K562 (cell line): Measurements from ENCODE around the gene DDX54. TPM values are rescaled to one million over a fixed set of nuclear protein-coding genes. Genes with fewer than 3 reads are reported as not detected.

Experiments
- FOXM1 ChIP-seq, 2 experiments: fragments of 450-650 bp in 1 of 2; sonication (generic) in 1 of 2; formaldehyde crosslinking in 1 of 2; IDR thresholded peaks; 2 replicates each; pipeline versions ENCODE4 v1.6.1 to v1.9.0; 2017 to 2022; ENCODE audit warnings: low read depth in 2 of 2, mild to moderate bottlenecking in 2 of 2, missing genetic modification reagents in 1 of 2, moderate library complexity in 1 of 2
- KLF10 ChIP-seq: fragments of 250-450 bp; sonication (Bioruptor Pico); IDR thresholded peaks from 2 replicates; pipeline ENCODE4 v1.6.1; 2021; ENCODE audit warnings: matching md5 sums
- MED1 ChIP-seq: sonication (generic); formaldehyde crosslinking; IDR thresholded peaks from 2 replicates; pipeline ENCODE4 v1.8.1; 2023; ENCODE audit warnings: missing genetic modification reagents, borderline replicate concordance
- MNT ChIP-seq, 2 experiments: fragments of 450-650 bp; conservative IDR thresholded peaks; 2 replicates each; pipeline ENCODE4 v1.6.1; 2017; ENCODE audit warnings: mild to moderate bottlenecking in 2 of 2, moderate library complexity in 2 of 2
- NELFE ChIP-seq: IDR thresholded peaks from 2 replicates; pipeline ENCODE4 v1.6.1; 2011; ENCODE audit warnings: mild to moderate bottlenecking; ENCODE audit not compliant: insufficient read depth, insufficient read length
- POLR3A ChIP-seq: IDR thresholded peaks from 2 replicates; pipeline ENCODE4 v1.6.1; 2011; ENCODE audit warnings: borderline replicate concordance, mild to moderate bottlenecking, moderate library complexity; ENCODE audit not compliant: insufficient read length, insufficient read depth; ENCODE audit errors: extremely low read depth
- TFAP4 ChIP-seq: sonication (generic); formaldehyde crosslinking; IDR thresholded peaks from 2 replicates; pipeline ENCODE4 v1.8.0; 2022; ENCODE audit warnings: missing genetic modification reagents, mild to moderate bottlenecking, moderate library complexity, borderline replicate concordance
- ZKSCAN8 ChIP-seq: fragments of 200-800 bp; sonication (Bioruptor generic); IDR thresholded peaks from 2 replicates; pipeline ENCODE4 v1.6.1; 2016; ENCODE audit warnings: missing genetic modification characterization, missing compliant biosample characterization
- ZNF274 ChIP-seq: IDR thresholded peaks from 2 replicates; pipeline ENCODE4 v1.6.1; 2011; ENCODE audit warnings: low read depth, mild to moderate bottlenecking, low read length, moderate library complexity, borderline replicate concordance
- polyA plus RNA-seq, 8 experiments: library from polyadenylated mRNA; depleted of rRNA in 4 of 8; stranded (reverse) in 5 of 8; unstranded in 3 of 8; fragments of >200 nt; fragmentation: Nextera tagmentation in 2 of 8; fragmentation: Illumina TruSeq in 1 of 8; extraction: Ambion mirVana in 2 of 8; extraction: Trizol in 1 of 8; gene quantifications; 2 replicates each; pipeline versions ENCODE4 v1.2.1 to v1.2.3, GENCODE V29; 2011 to 2014; ENCODE audit warnings: inconsistent platforms in 1 of 8, missing spikeins in 1 of 8
- total RNA-seq, 7 experiments: library from RNA; depleted of rRNA in 6 of 7; stranded (reverse); fragments of >200 nt in 6 of 7; fragmentation: Illumina TruSeq in 2 of 7; extraction: Trizol in 2 of 7; gene quantifications; 2 replicates each; pipeline versions ENCODE4 v1.2.1 to v1.2.3, GENCODE V29; 2011 to 2021; ENCODE audit warnings: low replicate concordance in 1 of 7
- TF ChIP-seq, protein P1 (sequence below): fragments of 250-450 bp; sonication (Bioruptor Pico); IDR thresholded peaks from 2 replicates; pipeline ENCODE4 v1.8.0; 2022; ENCODE audit warnings: inconsistent platforms, mild to moderate bottlenecking, moderate library complexity, borderline replicate concordance
- TF ChIP-seq, protein P2 (sequence below): sonication (generic); IDR thresholded peaks from 2 replicates; pipeline ENCODE4 v1.6.1; 2016
- TF ChIP-seq, protein P3 (sequence below): fragments of 450-650 bp; formaldehyde crosslinking; IDR thresholded peaks from 2 replicates; pipeline ENCODE4 v1.4.0; 2020; ENCODE audit warnings: mild to moderate bottlenecking, mixed read lengths
- TF ChIP-seq, protein P4 (sequence below): fragments of 200-400 bp; formaldehyde crosslinking; IDR thresholded peaks from 2 replicates; pipeline ENCODE4 v1.6.1; 2017; ENCODE audit warnings: mild to moderate bottlenecking, low read depth, low read length, moderate library complexity

Gene DDX54
- total and polyA plus RNA-seq, 9 of the 15 experiments (the other 6 are each of a cell fraction or from before 2014, with no cell fraction given) = 1.4 to 135 (median 51.4) TPM

- no peak for TF ChIP-seq NELFE
- TF ChIP-seq, protein P1, sequence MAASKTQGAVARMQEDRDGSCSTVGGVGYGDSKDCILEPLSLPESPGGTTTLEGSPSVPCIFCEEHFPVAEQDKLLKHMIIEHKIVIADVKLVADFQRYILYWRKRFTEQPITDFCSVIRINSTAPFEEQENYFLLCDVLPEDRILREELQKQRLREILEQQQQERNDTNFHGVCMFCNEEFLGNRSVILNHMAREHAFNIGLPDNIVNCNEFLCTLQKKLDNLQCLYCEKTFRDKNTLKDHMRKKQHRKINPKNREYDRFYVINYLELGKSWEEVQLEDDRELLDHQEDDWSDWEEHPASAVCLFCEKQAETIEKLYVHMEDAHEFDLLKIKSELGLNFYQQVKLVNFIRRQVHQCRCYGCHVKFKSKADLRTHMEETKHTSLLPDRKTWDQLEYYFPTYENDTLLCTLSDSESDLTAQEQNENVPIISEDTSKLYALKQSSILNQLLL (CRISPR knock-in tag) = no peak
- TF ChIP-seq KLF10 (CRISPR knock-in tag) = no peak
- TF ChIP-seq, protein P2, sequence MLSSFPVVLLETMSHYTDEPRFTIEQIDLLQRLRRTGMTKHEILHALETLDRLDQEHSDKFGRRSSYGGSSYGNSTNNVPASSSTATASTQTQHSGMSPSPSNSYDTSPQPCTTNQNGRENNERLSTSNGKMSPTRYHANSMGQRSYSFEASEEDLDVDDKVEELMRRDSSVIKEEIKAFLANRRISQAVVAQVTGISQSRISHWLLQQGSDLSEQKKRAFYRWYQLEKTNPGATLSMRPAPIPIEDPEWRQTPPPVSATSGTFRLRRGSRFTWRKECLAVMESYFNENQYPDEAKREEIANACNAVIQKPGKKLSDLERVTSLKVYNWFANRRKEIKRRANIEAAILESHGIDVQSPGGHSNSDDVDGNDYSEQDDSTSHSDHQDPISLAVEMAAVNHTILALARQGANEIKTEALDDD = no peak
- TF ChIP-seq, protein P3, sequence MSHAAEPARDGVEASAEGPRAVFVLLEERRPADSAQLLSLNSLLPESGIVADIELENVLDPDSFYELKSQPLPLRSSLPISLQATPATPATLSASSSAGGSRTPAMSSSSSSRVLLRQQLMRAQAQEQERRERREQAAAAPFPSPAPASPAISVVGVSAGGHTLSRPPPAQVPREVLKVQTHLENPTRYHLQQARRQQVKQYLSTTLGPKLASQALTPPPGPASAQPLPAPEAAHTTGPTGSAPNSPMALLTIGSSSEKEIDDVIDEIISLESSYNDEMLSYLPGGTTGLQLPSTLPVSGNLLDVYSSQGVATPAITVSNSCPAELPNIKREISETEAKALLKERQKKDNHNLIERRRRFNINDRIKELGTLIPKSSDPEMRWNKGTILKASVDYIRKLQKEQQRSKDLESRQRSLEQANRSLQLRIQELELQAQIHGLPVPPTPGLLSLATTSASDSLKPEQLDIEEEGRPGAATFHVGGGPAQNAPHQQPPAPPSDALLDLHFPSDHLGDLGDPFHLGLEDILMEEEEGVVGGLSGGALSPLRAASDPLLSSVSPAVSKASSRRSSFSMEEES (CRISPR knock-in tag) = no peak
- no peak for TF ChIP-seq POLR3A
- TF ChIP-seq ZNF274 = no peak
- peak in 1 of 2 experiments; percentile 48; a peak in 2 of 4 replicates for TF ChIP-seq MNT (conservative IDR thresholded peaks at IDR 0.05)
- TF ChIP-seq TFAP4 (CRISPR knock-in tag) = peak; percentile 59; the same call in 1 of the 2 replicates
- 0 out of 2 replicates have a peak, but pooled peaks have one; percentile 46 for TF ChIP-seq ZKSCAN8 (CRISPR knock-in tag)
- TF ChIP-seq, protein P4, sequence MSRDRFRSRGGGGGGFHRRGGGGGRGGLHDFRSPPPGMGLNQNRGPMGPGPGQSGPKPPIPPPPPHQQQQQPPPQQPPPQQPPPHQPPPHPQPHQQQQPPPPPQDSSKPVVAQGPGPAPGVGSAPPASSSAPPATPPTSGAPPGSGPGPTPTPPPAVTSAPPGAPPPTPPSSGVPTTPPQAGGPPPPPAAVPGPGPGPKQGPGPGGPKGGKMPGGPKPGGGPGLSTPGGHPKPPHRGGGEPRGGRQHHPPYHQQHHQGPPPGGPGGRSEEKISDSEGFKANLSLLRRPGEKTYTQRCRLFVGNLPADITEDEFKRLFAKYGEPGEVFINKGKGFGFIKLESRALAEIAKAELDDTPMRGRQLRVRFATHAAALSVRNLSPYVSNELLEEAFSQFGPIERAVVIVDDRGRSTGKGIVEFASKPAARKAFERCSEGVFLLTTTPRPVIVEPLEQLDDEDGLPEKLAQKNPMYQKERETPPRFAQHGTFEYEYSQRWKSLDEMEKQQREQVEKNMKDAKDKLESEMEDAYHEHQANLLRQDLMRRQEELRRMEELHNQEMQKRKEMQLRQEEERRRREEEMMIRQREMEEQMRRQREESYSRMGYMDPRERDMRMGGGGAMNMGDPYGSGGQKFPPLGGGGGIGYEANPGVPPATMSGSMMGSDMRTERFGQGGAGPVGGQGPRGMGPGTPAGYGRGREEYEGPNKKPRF = no peak
- no peak for TF ChIP-seq MED1 (CRISPR knock-in tag)
- TF ChIP-seq FOXM1 (IDR thresholded peaks at IDR 0.05; ENCODE audit: low read depth) = no peak
- TF ChIP-seq FOXM1 (CRISPR knock-in tag; IDR thresholded peaks at IDR 0.05; ENCODE audit: low read depth) = peak; percentile 65; the same call in 1 of the 2 replicates
Measured at GRCh38 chr12:113152835-113153814, 32.2 kb downstream of the DDX54 start (continued).
